ENCODE measurements around the gene SLTM. TPM values are rescaled to one million over a fixed set of nuclear protein-coding genes. Genes with fewer than 3 reads are reported as not detected.
A peak's percentile ranks its signal among the peaks of the same experiment; 100 is the strongest.
"Not testable (repeated sequence)": the region's sequence is repeated elsewhere in the genome, so short reads cannot be mapped to it uniquely, and the experiment has no call there.

The SLTM gene
- total RNA-seq (2014; rRNA removed; shearing (Covaris generic)) = 53.9 and 67.3 TPM in 2 replicates

- peak; percentile 98 for DNase-seq (ENCODE audit: low read depth)
Measured at GRCh38 chr15:58933281-58934113, at the start of gene SLTM. SLTM (minus strand) TSS chr15:58933679; CDS start chr15:58933565, 114 bp downstream.

GRCh38 chr15:58983261-58983660, 49.8 kb upstream of the SLTM start:
- DNase-seq (ENCODE audit: low read depth) = no peak

GRCh38 chr15:58981808-58982475, 48.5 kb upstream of the SLTM start:
- no peak for DNase-seq (ENCODE audit: low read depth)

GRCh38 chr15:58980351-58980939, 47.0 kb upstream of the SLTM start:
- DNase-seq (ENCODE audit: low read depth) = no peak

- DNase-seq (ENCODE audit: low read depth) = no peak
Measured at GRCh38 chr15:58977887-58978286, 44.4 kb upstream of the SLTM start.

GRCh38 chr15:58967479-58967878, 34.0 kb upstream of the SLTM start:
- no peak for DNase-seq (ENCODE audit: low read depth)

GRCh38 chr15:58966698-58967097, 33.2 kb upstream of the SLTM start:
- DNase-seq (ENCODE audit: low read depth) = no peak

- no peak for DNase-seq (ENCODE audit: low read depth)
Measured at GRCh38 chr15:58962662-58963565, 29.4 kb upstream of the SLTM start.

- DNase-seq (ENCODE audit: low read depth) = no peak
Measured at GRCh38 chr15:58962136-58962535, 28.7 kb upstream of the SLTM start.

GRCh38 chr15:58958811-58959210, 25.3 kb upstream of the SLTM start:
- no peak for DNase-seq (ENCODE audit: low read depth)

- peak; percentile 59 for DNase-seq (ENCODE audit: low read depth)
Measured at GRCh38 chr15:58957101-58957973, 23.9 kb upstream of the SLTM start.

- peak; percentile 25 for DNase-seq (ENCODE audit: low read depth)
Measured at GRCh38 chr15:58952751-58953150, 19.3 kb upstream of the SLTM start.

GRCh38 chr15:58951388-58952007, 18.0 kb upstream of the SLTM start:
- DNase-seq (ENCODE audit: low read depth) = peak; percentile 13

GRCh38 chr15:58947179-58947578, 13.7 kb upstream of the SLTM start:
- DNase-seq (ENCODE audit: low read depth) = peak; percentile 19

GRCh38 chr15:58934974-58935373, 1.5 kb upstream of the SLTM start:
- not testable (repeated sequence) for DNase-seq (ENCODE audit: low read depth)

- DNase-seq (ENCODE audit: low read depth) = no peak
Measured at GRCh38 chr15:58934521-58934920, 1.0 kb upstream of the SLTM start.

- no peak for DNase-seq (ENCODE audit: low read depth)
Measured at GRCh38 chr15:58934114-58934447, 602 bp upstream of the SLTM start.

GRCh38 chr15:58932710-58933280, 684 bp downstream of the SLTM start:
- DNase-seq (ENCODE audit: low read depth) = no peak

GRCh38 chr15:58931987-58932588, 1.4 kb downstream of the SLTM start:
- DNase-seq (ENCODE audit: low read depth) = peak; percentile 19

All from Daoy (cell line).